Testis (tissue), 3 donors: ENCODE measurements around the gene TMEM119. TPM values are rescaled to one million over a fixed set of nuclear protein-coding genes. Genes with fewer than 3 reads are reported as not detected.
A peak's percentile ranks its signal among the peaks of the same experiment; 100 is the strongest.

Source experiments
- DNase-seq: peaks from one replicate; pipeline ENCODE4 v3.0.0-alpha.2; 2019
- H3K27ac ChIP-seq, 2 donors: fragments of 200-600 bp; sonication (generic); one replicate each; pipeline ENCODE4 v1.5.1; 2019
- H3K27me3 ChIP-seq: fragments of 200-600 bp; sonication (generic); one replicate; pipeline ENCODE4 v1.5.1; 2019
- H3K36me3 ChIP-seq: fragments of 200-600 bp; sonication (generic); one replicate; pipeline ENCODE4 v1.5.1; 2017; ENCODE audit warnings: low read depth; ENCODE audit errors: missing control alignments
- H3K4me1 ChIP-seq: fragments of 200-600 bp; sonication (generic); one replicate; pipeline ENCODE4 v1.5.1; 2019
- H3K4me3 ChIP-seq, 2 donors: fragments of 200-600 bp; sonication (generic); one replicate each; pipeline ENCODE4 v1.5.1; 2017 to 2019
- H3K9me3 ChIP-seq: fragments of 200-600 bp; sonication (generic); one replicate; pipeline ENCODE4 v1.5.1; 2017
- CTCF ChIP-seq, 3 experiments: fragments of 450-650 bp in 2 of 3; fragments of 200-600 bp in 1 of 3; sonication (generic) in 1 of 3; IDR thresholded peaks; one replicate each; pipeline ENCODE4 v1.5.1; 2016 to 2019; ENCODE audit warnings: antibody characterized with exemption in 3 of 3, mild to moderate bottlenecking in 2 of 3, moderate library complexity in 1 of 3
- POLR2A ChIP-seq: fragments of 450-650 bp; IDR thresholded peaks from one replicate; pipeline ENCODE4 v1.6.1; 2017; ENCODE audit warnings: antibody characterized with exemption, mild to moderate bottlenecking, moderate library complexity
- WGBS, 2 donors: methylation state at CpG; one replicate each; pipeline ENCODE4 v1.1.5; 2018; 5-methylcytosine and 5-hydroxymethylcytosine counted together
- intact Hi-C: fragments of 100-400 bp; cut with DNase I; formaldehyde crosslinking; loops from one replicate; pipeline ENCODE4 v1.15.1; 2023; ENCODE audit warnings: low total_unique reads
- polyA plus RNA-seq: library from polyadenylated mRNA; stranded (reverse); fragments of 350-450 nt; fragmentation: Illumina TruSeq; extraction: RNeasy Lipid Tissue Mini Kit (QIAGEN cat#74804); gene quantifications from one replicate; pipeline ENCODE4 v1.2.3, GENCODE V29; 2014; ENCODE audit warnings: low read depth, low replicate concordance; ENCODE audit not compliant: insufficient read depth
- total RNA-seq, 2 donors: library from RNA; depleted of rRNA; stranded (reverse); fragments of >200 nt; gene quantifications; one replicate each; pipeline ENCODE4 v1.2.3, GENCODE V29; 2016

TMEM119 gene
- total and polyA plus RNA-seq, 3 donors from 2014 or later: 5.3 to 17.1 (median 9.6) TPM

- no peaks in the 10 kb centered on the region for H3K36me3 ChIP-seq
- intact Hi-C loops: no loop called here
- H3K9me3 ChIP-seq: no peaks in the 10 kb centered on the region
- TF ChIP-seq CTCF (IDR thresholded peaks at IDR 0.05): no peak
- no peak for TF ChIP-seq POLR2A
- H3K4me1 ChIP-seq: peaks cover 21% of the 10 kb centered on the region
- peak; percentile 37 for DNase-seq
- H3K27ac ChIP-seq: peak overlapping the region in 1 of 2 donors; percentile 52
- H3K27me3 ChIP-seq: no peaks in the 10 kb centered on the region
- no peak overlapping the region for H3K4me3 ChIP-seq
- 35 to 47% methylated on average over 18 of the region's 18 CpGs for WGBS, 2 donors
Measured at GRCh38 chr12:108643941-108644810, 46.3 kb upstream of the TMEM119 start.

- H3K36me3 ChIP-seq: no peaks in the 10 kb centered on the region
- 92 to 95% methylated on average over 1 of the region's 1 CpG for WGBS, 2 donors
- no peak overlapping the region for H3K4me3 ChIP-seq
- intact Hi-C loops: no loop called here
- TF ChIP-seq CTCF (IDR thresholded peaks at IDR 0.05): no peak
- TF ChIP-seq POLR2A: no peak
- no peaks in the 10 kb centered on the region for H3K9me3 ChIP-seq
- no peaks in the 10 kb centered on the region for H3K27me3 ChIP-seq
- no peak overlapping the region for H3K27ac ChIP-seq
- DNase-seq: no peak
- H3K4me1 ChIP-seq: peaks cover 26% of the 10 kb centered on the region
Measured at GRCh38 chr12:108642899-108643654, 45.2 kb upstream of the TMEM119 start.

- 85 to 87% methylated on average over 16 of the region's 16 CpGs for WGBS, 2 donors
- TF ChIP-seq CTCF (IDR thresholded peaks at IDR 0.05): no peak
- no peak for TF ChIP-seq POLR2A
- Histone ChIP-seq H3K27ac (peak overlapping the region in 1 of 2 donors; percentile 19), H3K4me3 (no peak overlapping the region), H3K9me3 (no peaks in the 10 kb centered on the region), H3K27me3 (no peaks in the 10 kb centered on the region), H3K36me3 (no peaks in the 10 kb centered on the region), H3K4me1 (peaks cover 28% of the 10 kb centered on the region)
- DNase-seq: no peak
- intact Hi-C loops: no loop called here
Measured at GRCh38 chr12:108642269-108642870, 44.5 kb upstream of the TMEM119 start.

- no peak for DNase-seq
- Histone ChIP-seq H3K27ac (peak overlapping the region in 1 of 2 donors; percentile 19), H3K4me1 (peaks cover 25% of the 10 kb centered on the region), H3K27me3 (no peaks in the 10 kb centered on the region), H3K4me3 (no peak overlapping the region), H3K36me3 (no peaks in the 10 kb centered on the region), H3K9me3 (no peaks in the 10 kb centered on the region)
- TF ChIP-seq POLR2A: no peak
- no peak for TF ChIP-seq CTCF (IDR thresholded peaks at IDR 0.05)
- WGBS, 2 donors: 58 to 72% methylated on average over 8 to 9 of the region's 9 CpGs
- intact Hi-C loops: no loop called here
Measured at GRCh38 chr12:108641446-108642268, 43.8 kb upstream of the TMEM119 start.
